GM12878 (cell line): Measurements from ENCODE around the gene FBLIM1. TPM values are rescaled to one million over a fixed set of nuclear protein-coding genes. Genes with fewer than 3 reads are reported as not detected.

Experiments used
- ATAC-seq: fragments of 200-7000 bp; cut with Tn5 transposase; 3 replicates; pipeline ENCODE4 v1.9.1; 2020; ENCODE audit warnings: mild to moderate bottlenecking, moderate library complexity
- BruUV-seq: library from RNA; stranded (reverse); fragments of 400-500 nt; replicated peaks from 2 replicates; lab custom pipeline; 2021; lab: Mats Ljungman, UMichigan
- CTCF ChIA-PET: fragments of 300-600 bp; sonication (Branson Sonifier 250); formaldehyde crosslinking; extraction: SDS; loops from one replicate; lab custom pipeline; 2021; ENCODE audit warnings: inconsistent platforms; lab: Yijun Ruan, JAX
- POLR2A ChIA-PET: fragments of 350-600 bp; formaldehyde crosslinking; extraction: SDS; loops from one replicate; lab custom pipeline; 2021; ENCODE audit warnings: inconsistent platforms; lab: Charles Lee
- RAD21 ChIA-PET: fragments of 300-600 bp; sonication (Branson Sonifier 250); formaldehyde crosslinking; loops from one replicate; lab custom pipeline; 2023; ENCODE audit warnings: antibody characterized with exemption; ENCODE audit not compliant: unreplicated experiment; lab: Charles Lee
- SMC1A ChIA-PET: fragments of 300-600 bp; sonication (Branson Sonifier 250); formaldehyde crosslinking; loops from one replicate; lab custom pipeline; 2023; ENCODE audit not compliant: unreplicated experiment, uncharacterized antibody; lab: Charles Lee
- DNase-seq: peaks from one replicate; pipeline ENCODE4 v3.0.0-alpha.2; 2011; ENCODE audit warnings: low read depth, low spot score
- FAIRE-seq: peaks from 3 replicates; lab custom pipeline; 2011; peaks lifted over from hg19 to GRCh38; lab: Jason Lieb, UNC
- H2AFZ ChIP-seq: 2 replicates; pipeline ENCODE4 v1.6.0; 2011; ENCODE audit warnings: low read depth, low read length, control low read depth; ENCODE audit not compliant: control insufficient read depth
- H3K27ac ChIP-seq: 2 replicates; pipeline ENCODE4 v1.5.1; 2011; ENCODE audit warnings: control low read depth; ENCODE audit not compliant: control insufficient read depth, insufficient read depth
- H3K27me3 ChIP-seq, 2 experiments: replicated peaks in 1 of 2; 2 replicates each; pipeline versions ENCODE4 v1.6.0 to v1.6.1; 2011; ENCODE audit warnings: low read length in 1 of 2; ENCODE audit not compliant: control insufficient read depth in 2 of 2, insufficient read depth in 2 of 2
- H3K36me3 ChIP-seq, 2 experiments: 2 replicates each; pipeline ENCODE4 v1.5.1; 2011; ENCODE audit warnings: low read length in 1 of 2; ENCODE audit not compliant: control insufficient read depth in 2 of 2, insufficient read depth in 2 of 2
- H3K4me1 ChIP-seq: 2 replicates; pipeline ENCODE4 v1.6.1; 2011; ENCODE audit warnings: mild to moderate bottlenecking, low read length, moderate library complexity, mixed read lengths; ENCODE audit not compliant: control insufficient read depth, insufficient read depth
- H3K4me2 ChIP-seq: 2 replicates; pipeline ENCODE4 v1.6.0; 2011; ENCODE audit warnings: control low read depth; ENCODE audit not compliant: control insufficient read depth, insufficient read depth
- H3K4me3 ChIP-seq: fragments of 200-600 bp; sonication (generic); 2 replicates; pipeline ENCODE4 v1.5.1; 2016
- H3K79me2 ChIP-seq: 2 replicates; pipeline ENCODE4 v1.6.0; 2011; ENCODE audit warnings: low read length; ENCODE audit not compliant: control insufficient read depth, insufficient read depth
- H3K9ac ChIP-seq: 2 replicates; pipeline ENCODE4 v1.8.0; 2011; ENCODE audit warnings: low read length, control low read depth, mixed read lengths; ENCODE audit not compliant: control insufficient read depth, insufficient read depth
- H3K9me3 ChIP-seq: replicated peaks from 3 replicates; pipeline ENCODE4 v1.5.1; 2011; ENCODE audit warnings: mild to moderate bottlenecking, low read length; ENCODE audit not compliant: control insufficient read depth, insufficient read depth
- H4K20me1 ChIP-seq: 2 replicates; pipeline ENCODE4 v1.6.0; 2011; ENCODE audit not compliant: control insufficient read depth, insufficient read depth
- BHLHE40 ChIP-seq, 2 experiments: fragments of 450-650 bp in 1 of 2; IDR thresholded peaks; 2 replicates each; pipeline ENCODE4 v1.6.1; 2011 to 2017; ENCODE audit warnings: low read depth in 2 of 2, borderline replicate concordance in 1 of 2, improper control_type of control experiment in 1 of 2, low read length in 1 of 2, mild to moderate bottlenecking in 1 of 2
- CHD1 ChIP-seq: IDR thresholded peaks from 2 replicates; pipeline ENCODE4 v1.6.1; 2012; ENCODE audit warnings: low read depth, low read length, improper control_type of control experiment
- CHD2 ChIP-seq: IDR thresholded peaks from 2 replicates; pipeline ENCODE4 v1.6.1; 2011; ENCODE audit warnings: low read depth, low read length, improper control_type of control experiment, borderline replicate concordance
- EGR1 ChIP-seq, 2 experiments: IDR thresholded peaks; 1 replicate in 1 of 2; 2 replicates in 1 of 2; pipeline ENCODE4 v1.6.1; 2011 to 2012; ENCODE audit warnings: low read depth in 2 of 2, low read length in 2 of 2, borderline replicate concordance in 1 of 2, mild to moderate bottlenecking in 1 of 2, moderate library complexity in 1 of 2
- ESRRA ChIP-seq: IDR thresholded peaks from 2 replicates; pipeline ENCODE4 v1.6.1; 2012; ENCODE audit warnings: mild to moderate bottlenecking, low read length, improper control_type of control experiment
- HDGF ChIP-seq: fragments of 450-650 bp; IDR thresholded peaks from 2 replicates; pipeline ENCODE4 v1.6.1; 2016; ENCODE audit warnings: antibody characterized with exemption
- KDM1A ChIP-seq: fragments of 200-600 bp; sonication (generic); IDR thresholded peaks from 2 replicates; pipeline ENCODE4 v1.6.1; 2016; ENCODE audit warnings: borderline replicate concordance
- MEF2A ChIP-seq: IDR thresholded peaks from 2 replicates; pipeline ENCODE4 v1.6.1; 2011; ENCODE audit warnings: low read depth, mild to moderate bottlenecking, low read length, moderate library complexity; ENCODE audit not compliant: insufficient read depth
- TCF7 ChIP-seq: IDR thresholded peaks from 2 replicates; pipeline ENCODE4 v1.6.1; 2014; ENCODE audit warnings: antibody characterized with exemption, borderline replicate concordance
- WGBS: methylation state at CpG from one replicate; pipeline ENCODE4 v1.1.6; 2016; ENCODE audit warnings: low lambda C conversion rate; ENCODE audit not compliant: insufficient replicate concordance, insufficient coverage; ENCODE audit errors: missing lambda C conversion rate; 5-methylcytosine and 5-hydroxymethylcytosine counted together
- in situ Hi-C: fragments of 300-500 bp; cut with MboI; formaldehyde crosslinking; loops from 9 replicates; pipeline ENCODE4 v1.14.3; 2018; ENCODE audit warnings: mixed read lengths
- intact Hi-C: fragments of 100-400 bp; cut with micrococcal nuclease; formaldehyde crosslinking; loops from one replicate; pipeline ENCODE4 v1.14.2; 2022; ENCODE audit not compliant: unreplicated experiment
- polyA plus RNA-seq, 11 experiments: library from polyadenylated mRNA; depleted of rRNA in 4 of 11; unstranded in 6 of 11; stranded (reverse) in 5 of 11; fragments of >200 nt; fragmentation: Nextera tagmentation in 4 of 11; fragmentation: Illumina TruSeq in 1 of 11; extraction: Ambion mirVana in 4 of 11; extraction: Trizol in 1 of 11; gene quantifications; 1 replicate in 1 of 11; 2 replicates in 10 of 11; pipeline versions ENCODE4 v1.2.1 to v1.2.3, GENCODE V29; 2011 to 2016; ENCODE audit warnings: inconsistent platforms in 2 of 11, missing spikeins in 2 of 11, low read depth in 1 of 11
- total RNA-seq, 4 experiments: library from RNA; depleted of rRNA in 3 of 4; stranded (reverse); fragments of >200 nt in 3 of 4; fragmentation: Illumina TruSeq in 1 of 4; extraction: Trizol in 1 of 4; gene quantifications; 2 replicates each; pipeline versions ENCODE4 v1.2.1 to v1.2.3, GENCODE V29; 2013 to 2021
- TF ChIP-seq, protein P1 (sequence below): fragments of 450-650 bp; IDR thresholded peaks from 2 replicates; pipeline ENCODE4 v1.6.1; 2018; ENCODE audit warnings: borderline replicate concordance, mild to moderate bottlenecking; ENCODE audit not compliant: partially characterized antibody
- TF ChIP-seq, protein P2 (sequence below): fragments of 450-650 bp; IDR thresholded peaks from 2 replicates; pipeline ENCODE4 v1.6.1; 2017; ENCODE audit warnings: mild to moderate bottlenecking, moderate library complexity

The FBLIM1 gene
- total and polyA plus RNA-seq, 10 of the 15 experiments (the other 5 are each of a cell fraction or from before 2014, with no cell fraction given) = 0.03 to 0.13 TPM; not detected in 8

GRCh38 chr1:15767941-15768340 is 9.3 kb downstream of the FBLIM1 start:
- H3K27ac ChIP-seq = no peak overlapping the region
- no peak for ATAC-seq
- H3K79me2 ChIP-seq = no peaks in the 10 kb centered on the region
- ChIA-PET RAD21 (no interaction called here), CTCF (interaction anchor here (0.7 kb wide), 1 partner anchor 549 kb away, joined by 6 read pairs; no protein-coding TSS in a partner anchor), SMC1A (interaction anchor here (1.3 kb wide), 1 partner anchor 16 kb away, joined by 3 read pairs; no protein-coding TSS in a partner anchor), POLR2A (no interaction called here)
- in situ Hi-C loops = no loop called here
- intact Hi-C loops = no loop called here
- no peak overlapping the region for H3K9ac ChIP-seq
- H4K20me1 ChIP-seq = no peaks in the 10 kb centered on the region
- no peak for FAIRE-seq
- BruUV-seq = no TSS peak
- H3K36me3 ChIP-seq = no peaks in the 10 kb centered on the region
- TF ChIP-seq MEF2A = no peak
- no peak for TF ChIP-seq CHD2
- TF ChIP-seq BHLHE40 (IDR thresholded peaks at IDR 0.05; ENCODE audit: borderline replicate concordance in 1 of 2, low read depth in 2 of 2, low read length in 1 of 2) = peak in 1 of 2 experiments; percentile 7; a peak in 1 of 4 replicates
- no peak for TF ChIP-seq EGR1 (IDR thresholded peaks at IDR 0.05; ENCODE audit: borderline replicate concordance in 1 of 2, low read depth in 2 of 2, low read length in 2 of 2)
- no peak for TF ChIP-seq TCF7
- 22% methylated on average over 5 of the region's 5 CpGs for WGBS
- no peak for DNase-seq
- no peaks in the 10 kb centered on the region for H3K4me1 ChIP-seq
- no peak overlapping the region for H3K4me3 ChIP-seq
- H3K9me3 ChIP-seq = no peaks in the 10 kb centered on the region
- H3K4me2 ChIP-seq = no peak overlapping the region
- H3K27me3 ChIP-seq = no peaks in the 10 kb centered on the region; a peak in 1 of 4 replicates
- no peak overlapping the region for H2AFZ ChIP-seq

- Histone ChIP-seq H3K4me1 (no peaks in the 10 kb centered on the region), H3K36me3 (no peaks in the 10 kb centered on the region), H4K20me1 (no peaks in the 10 kb centered on the region), H3K9ac (no peak overlapping the region), H3K27me3 (no peaks in the 10 kb centered on the region; a peak in 1 of 4 replicates), H3K79me2 (no peaks in the 10 kb centered on the region), H3K9me3 (no peaks in the 10 kb centered on the region), H2AFZ (no peak overlapping the region), H3K4me2 (no peak overlapping the region), H3K27ac (no peak overlapping the region), H3K4me3 (no peak overlapping the region)
- in situ Hi-C loops (no loop called here), intact Hi-C loops (no loop called here)
- no TSS peak for BruUV-seq
- FAIRE-seq (no peak), ATAC-seq (no peak), DNase-seq (no peak)
- 72% methylated on average over 7 of the region's 7 CpGs for WGBS
- CTCF ChIA-PET = no interaction called here
- POLR2A ChIA-PET = no interaction called here
- RAD21 ChIA-PET = no interaction called here
- SMC1A ChIA-PET = interaction anchor here (1.3 kb wide), 1 partner anchor 16 kb away, joined by 3 read pairs; no protein-coding TSS in a partner anchor
- TF ChIP-seq, protein P1, sequence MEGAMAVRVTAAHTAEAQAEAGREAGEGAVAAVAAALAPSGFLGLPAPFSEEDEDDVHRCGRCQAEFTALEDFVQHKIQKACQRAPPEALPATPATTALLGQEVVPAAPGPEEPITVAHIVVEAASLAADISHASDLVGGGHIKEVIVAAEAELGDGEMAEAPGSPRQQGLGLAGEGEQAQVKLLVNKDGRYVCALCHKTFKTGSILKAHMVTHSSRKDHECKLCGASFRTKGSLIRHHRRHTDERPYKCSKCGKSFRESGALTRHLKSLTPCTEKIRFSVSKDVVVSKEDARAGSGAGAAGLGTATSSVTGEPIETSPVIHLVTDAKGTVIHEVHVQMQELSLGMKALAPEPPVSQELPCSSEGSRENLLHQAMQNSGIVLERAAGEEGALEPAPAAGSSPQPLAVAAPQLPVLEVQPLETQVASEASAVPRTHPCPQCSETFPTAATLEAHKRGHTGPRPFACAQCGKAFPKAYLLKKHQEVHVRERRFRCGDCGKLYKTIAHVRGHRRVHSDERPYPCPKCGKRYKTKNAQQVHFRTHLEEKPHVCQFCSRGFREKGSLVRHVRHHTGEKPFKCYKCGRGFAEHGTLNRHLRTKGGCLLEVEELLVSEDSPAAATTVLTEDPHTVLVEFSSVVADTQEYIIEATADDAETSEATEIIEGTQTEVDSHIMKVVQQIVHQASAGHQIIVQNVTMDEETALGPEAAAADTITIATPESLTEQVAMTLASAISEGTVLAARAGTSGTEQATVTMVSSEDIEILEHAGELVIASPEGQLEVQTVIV = no peak
- TF ChIP-seq, protein P2, sequence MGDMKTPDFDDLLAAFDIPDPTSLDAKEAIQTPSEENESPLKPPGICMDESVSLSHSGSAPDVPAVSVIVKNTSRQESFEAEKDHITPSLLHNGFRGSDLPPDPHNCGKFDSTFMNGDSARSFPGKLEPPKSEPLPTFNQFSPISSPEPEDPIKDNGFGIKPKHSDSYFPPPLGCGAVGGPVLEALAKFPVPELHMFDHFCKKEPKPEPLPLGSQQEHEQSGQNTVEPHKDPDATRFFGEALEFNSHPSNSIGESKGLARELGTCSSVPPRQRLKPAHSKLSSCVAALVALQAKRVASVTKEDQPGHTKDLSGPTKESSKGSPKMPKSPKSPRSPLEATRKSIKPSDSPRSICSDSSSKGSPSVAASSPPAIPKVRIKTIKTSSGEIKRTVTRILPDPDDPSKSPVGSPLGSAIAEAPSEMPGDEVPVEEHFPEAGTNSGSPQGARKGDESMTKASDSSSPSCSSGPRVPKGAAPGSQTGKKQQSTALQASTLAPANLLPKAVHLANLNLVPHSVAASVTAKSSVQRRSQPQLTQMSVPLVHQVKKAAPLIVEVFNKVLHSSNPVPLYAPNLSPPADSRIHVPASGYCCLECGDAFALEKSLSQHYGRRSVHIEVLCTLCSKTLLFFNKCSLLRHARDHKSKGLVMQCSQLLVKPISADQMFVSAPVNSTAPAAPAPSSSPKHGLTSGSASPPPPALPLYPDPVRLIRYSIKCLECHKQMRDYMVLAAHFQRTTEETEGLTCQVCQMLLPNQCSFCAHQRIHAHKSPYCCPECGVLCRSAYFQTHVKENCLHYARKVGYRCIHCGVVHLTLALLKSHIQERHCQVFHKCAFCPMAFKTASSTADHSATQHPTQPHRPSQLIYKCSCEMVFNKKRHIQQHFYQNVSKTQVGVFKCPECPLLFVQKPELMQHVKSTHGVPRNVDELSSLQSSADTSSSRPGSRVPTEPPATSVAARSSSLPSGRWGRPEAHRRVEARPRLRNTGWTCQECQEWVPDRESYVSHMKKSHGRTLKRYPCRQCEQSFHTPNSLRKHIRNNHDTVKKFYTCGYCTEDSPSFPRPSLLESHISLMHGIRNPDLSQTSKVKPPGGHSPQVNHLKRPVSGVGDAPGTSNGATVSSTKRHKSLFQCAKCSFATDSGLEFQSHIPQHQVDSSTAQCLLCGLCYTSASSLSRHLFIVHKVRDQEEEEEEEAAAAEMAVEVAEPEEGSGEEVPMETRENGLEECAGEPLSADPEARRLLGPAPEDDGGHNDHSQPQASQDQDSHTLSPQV = no peak
- TF ChIP-seq KDM1A = no peak
- no peak for TF ChIP-seq CHD1
- TF ChIP-seq HDGF = no peak
- TF ChIP-seq ESRRA = no peak
These were observed 9.8 kb downstream of the FBLIM1 start for GRCh38 chr1:15768388-15768787.
